GM12878 (cell line): Measurements from ENCODE around the gene SERPINE2. TPM values are rescaled to one million over a fixed set of nuclear protein-coding genes. Genes with fewer than 3 reads are reported as not detected.

ENCODE experiments used
- ATAC-seq: fragments of 200-7000 bp; cut with Tn5 transposase; 3 replicates; pipeline ENCODE4 v1.9.1; 2020; ENCODE audit warnings: mild to moderate bottlenecking, moderate library complexity
- BruUV-seq: library from RNA; stranded (reverse); fragments of 400-500 nt; replicated peaks from 2 replicates; lab custom pipeline; 2021; lab: Mats Ljungman, UMichigan
- CTCF ChIA-PET: fragments of 300-600 bp; sonication (Branson Sonifier 250); formaldehyde crosslinking; extraction: SDS; loops from one replicate; lab custom pipeline; 2021; ENCODE audit warnings: inconsistent platforms; lab: Yijun Ruan, JAX
- POLR2A ChIA-PET: fragments of 350-600 bp; formaldehyde crosslinking; extraction: SDS; loops from one replicate; lab custom pipeline; 2021; ENCODE audit warnings: inconsistent platforms; lab: Charles Lee
- RAD21 ChIA-PET: fragments of 300-600 bp; sonication (Branson Sonifier 250); formaldehyde crosslinking; loops from one replicate; lab custom pipeline; 2023; ENCODE audit warnings: antibody characterized with exemption; ENCODE audit not compliant: unreplicated experiment; lab: Charles Lee
- SMC1A ChIA-PET: fragments of 300-600 bp; sonication (Branson Sonifier 250); formaldehyde crosslinking; loops from one replicate; lab custom pipeline; 2023; ENCODE audit not compliant: unreplicated experiment, uncharacterized antibody; lab: Charles Lee
- DNase-seq: peaks from one replicate; pipeline ENCODE4 v3.0.0-alpha.2; 2011; ENCODE audit warnings: low read depth, low spot score
- FAIRE-seq: peaks from 3 replicates; lab custom pipeline; 2011; peaks lifted over from hg19 to GRCh38; lab: Jason Lieb, UNC
- H2AFZ ChIP-seq: 2 replicates; pipeline ENCODE4 v1.6.0; 2011; ENCODE audit warnings: low read depth, low read length, control low read depth; ENCODE audit not compliant: control insufficient read depth
- H3K27ac ChIP-seq: 2 replicates; pipeline ENCODE4 v1.5.1; 2011; ENCODE audit warnings: control low read depth; ENCODE audit not compliant: control insufficient read depth, insufficient read depth
- H3K27me3 ChIP-seq, 2 experiments: replicated peaks in 1 of 2; 2 replicates each; pipeline versions ENCODE4 v1.6.0 to v1.6.1; 2011; ENCODE audit warnings: low read length in 1 of 2; ENCODE audit not compliant: control insufficient read depth in 2 of 2, insufficient read depth in 2 of 2
- H3K36me3 ChIP-seq, 2 experiments: 2 replicates each; pipeline ENCODE4 v1.5.1; 2011; ENCODE audit warnings: low read length in 1 of 2; ENCODE audit not compliant: control insufficient read depth in 2 of 2, insufficient read depth in 2 of 2
- H3K4me1 ChIP-seq: 2 replicates; pipeline ENCODE4 v1.6.1; 2011; ENCODE audit warnings: mild to moderate bottlenecking, low read length, moderate library complexity, mixed read lengths; ENCODE audit not compliant: control insufficient read depth, insufficient read depth
- H3K4me2 ChIP-seq: 2 replicates; pipeline ENCODE4 v1.6.0; 2011; ENCODE audit warnings: control low read depth; ENCODE audit not compliant: control insufficient read depth, insufficient read depth
- H3K4me3 ChIP-seq: fragments of 200-600 bp; sonication (generic); 2 replicates; pipeline ENCODE4 v1.5.1; 2016
- H3K79me2 ChIP-seq: 2 replicates; pipeline ENCODE4 v1.6.0; 2011; ENCODE audit warnings: low read length; ENCODE audit not compliant: control insufficient read depth, insufficient read depth
- H3K9ac ChIP-seq: 2 replicates; pipeline ENCODE4 v1.8.0; 2011; ENCODE audit warnings: low read length, control low read depth, mixed read lengths; ENCODE audit not compliant: control insufficient read depth, insufficient read depth
- H3K9me3 ChIP-seq: replicated peaks from 3 replicates; pipeline ENCODE4 v1.5.1; 2011; ENCODE audit warnings: mild to moderate bottlenecking, low read length; ENCODE audit not compliant: control insufficient read depth, insufficient read depth
- H4K20me1 ChIP-seq: 2 replicates; pipeline ENCODE4 v1.6.0; 2011; ENCODE audit not compliant: control insufficient read depth, insufficient read depth
- BCL3 ChIP-seq: IDR thresholded peaks from 2 replicates; pipeline ENCODE4 v1.6.1; 2011; ENCODE audit warnings: borderline replicate concordance, low read depth, mild to moderate bottlenecking, moderate library complexity, low read length; ENCODE audit not compliant: insufficient read depth, poor library complexity, severe bottlenecking
- CUX1 ChIP-seq: IDR thresholded peaks from 2 replicates; pipeline ENCODE4 v1.6.1; 2012; ENCODE audit warnings: improper control_type of control experiment, low read depth, low read length; ENCODE audit not compliant: insufficient replicate concordance
- NKRF ChIP-seq: fragments of 450-650 bp; conservative IDR thresholded peaks from 2 replicates; pipeline ENCODE4 v1.6.1; 2017; ENCODE audit warnings: mild to moderate bottlenecking, moderate library complexity
- YY1 ChIP-seq: IDR thresholded peaks from 2 replicates; pipeline ENCODE4 v1.6.1; 2011; ENCODE audit warnings: low read depth, mild to moderate bottlenecking, low read length
- WGBS: methylation state at CpG from one replicate; pipeline ENCODE4 v1.1.6; 2016; ENCODE audit warnings: low lambda C conversion rate; ENCODE audit not compliant: insufficient replicate concordance, insufficient coverage; ENCODE audit errors: missing lambda C conversion rate; 5-methylcytosine and 5-hydroxymethylcytosine counted together
- in situ Hi-C: fragments of 300-500 bp; cut with MboI; formaldehyde crosslinking; loops from 9 replicates; pipeline ENCODE4 v1.14.3; 2018; ENCODE audit warnings: mixed read lengths
- intact Hi-C: fragments of 100-400 bp; cut with micrococcal nuclease; formaldehyde crosslinking; loops from one replicate; pipeline ENCODE4 v1.14.2; 2022; ENCODE audit not compliant: unreplicated experiment
- polyA plus RNA-seq, 11 experiments: library from polyadenylated mRNA; depleted of rRNA in 4 of 11; unstranded in 6 of 11; stranded (reverse) in 5 of 11; fragments of >200 nt; fragmentation: Nextera tagmentation in 4 of 11; fragmentation: Illumina TruSeq in 1 of 11; extraction: Ambion mirVana in 4 of 11; extraction: Trizol in 1 of 11; gene quantifications; 1 replicate in 1 of 11; 2 replicates in 10 of 11; pipeline versions ENCODE4 v1.2.1 to v1.2.3, GENCODE V29; 2011 to 2016; ENCODE audit warnings: inconsistent platforms in 2 of 11, missing spikeins in 2 of 11, low read depth in 1 of 11
- total RNA-seq, 4 experiments: library from RNA; depleted of rRNA in 3 of 4; stranded (reverse); fragments of >200 nt in 3 of 4; fragmentation: Illumina TruSeq in 1 of 4; extraction: Trizol in 1 of 4; gene quantifications; 2 replicates each; pipeline versions ENCODE4 v1.2.1 to v1.2.3, GENCODE V29; 2013 to 2021

Gene SERPINE2
- total and polyA plus RNA-seq, 10 of the 15 experiments (the other 5 are each of a cell fraction or from before 2014, with no cell fraction given), result 0.18 to 1.7 (median 0.39) TPM

- ATAC-seq (no peak), FAIRE-seq (no peak), DNase-seq (no peak)
- H3K79me2 ChIP-seq, result no peaks in the 10 kb centered on the region
- H3K36me3 ChIP-seq, result no peaks in the 10 kb centered on the region
- ChIA-PET SMC1A (interaction anchor here (0.9 kb wide), 1 partner anchor 156 kb away, joined by 3 read pairs; no protein-coding TSS in a partner anchor), CTCF (interaction anchor here (0.7 kb wide), 1 partner anchor 80 kb away, joined by 3 read pairs; no protein-coding TSS in a partner anchor), RAD21 (no interaction called here), POLR2A (no interaction called here)
- no peak overlapping the region for H3K4me3 ChIP-seq
- H2AFZ ChIP-seq, result no peak overlapping the region
- TF ChIP-seq NKRF (no peak), BCL3 (peak; percentile 80), CUX1 (no peak), YY1 (no peak)
- no peak overlapping the region for H3K4me2 ChIP-seq
- no peaks in the 10 kb centered on the region for H4K20me1 ChIP-seq
- in situ Hi-C loops (no loop called here), intact Hi-C loops (no loop called here)
- H3K9me3 ChIP-seq, result no peaks in the 10 kb centered on the region
- no peak overlapping the region for H3K27ac ChIP-seq
- H3K9ac ChIP-seq, result no peak overlapping the region
- no peaks in the 10 kb centered on the region for H3K4me1 ChIP-seq
- 9% methylated on average over 3 of the region's 3 CpGs for WGBS
- BruUV-seq, result no TSS peak
- no peaks in the 10 kb centered on the region; a peak in 2 of 4 replicates for H3K27me3 ChIP-seq
Measured at GRCh38 chr2:224086226-224086914, 47.3 kb upstream of the SERPINE2 start.
